PC-9 (cell line): Measurements from ENCODE around the gene PIRT.

Source experiments
- CTCF ChIP-seq: fragments of 200-600 bp; sonication (generic); conservative IDR thresholded peaks from 2 replicates; pipeline ENCODE4 v1.6.1; 2017; ENCODE audit warnings: mixed run types, antibody characterized with exemption, mild to moderate bottlenecking, moderate library complexity
- EZH2 ChIP-seq: fragments of 200-600 bp; sonication (generic); IDR thresholded peaks from 2 replicates; pipeline ENCODE4 v1.8.0; 2017; ENCODE audit warnings: antibody characterized with exemption, low read depth

- TF ChIP-seq CTCF: no peak
- no peak for TF ChIP-seq EZH2
Observed at GRCh38 chr17:10787306-10788045, 50.4 kb downstream of the PIRT start.
